Measurements from ENCODE around the gene FAM168B.

The FAM168B gene

GRCh38 chr2:131033786-131034121 is 59.5 kb downstream of the FAM168B start:
- DNase-seq (ENCODE audit: low read depth) = no peak
- TF ChIP-seq, protein P1, sequence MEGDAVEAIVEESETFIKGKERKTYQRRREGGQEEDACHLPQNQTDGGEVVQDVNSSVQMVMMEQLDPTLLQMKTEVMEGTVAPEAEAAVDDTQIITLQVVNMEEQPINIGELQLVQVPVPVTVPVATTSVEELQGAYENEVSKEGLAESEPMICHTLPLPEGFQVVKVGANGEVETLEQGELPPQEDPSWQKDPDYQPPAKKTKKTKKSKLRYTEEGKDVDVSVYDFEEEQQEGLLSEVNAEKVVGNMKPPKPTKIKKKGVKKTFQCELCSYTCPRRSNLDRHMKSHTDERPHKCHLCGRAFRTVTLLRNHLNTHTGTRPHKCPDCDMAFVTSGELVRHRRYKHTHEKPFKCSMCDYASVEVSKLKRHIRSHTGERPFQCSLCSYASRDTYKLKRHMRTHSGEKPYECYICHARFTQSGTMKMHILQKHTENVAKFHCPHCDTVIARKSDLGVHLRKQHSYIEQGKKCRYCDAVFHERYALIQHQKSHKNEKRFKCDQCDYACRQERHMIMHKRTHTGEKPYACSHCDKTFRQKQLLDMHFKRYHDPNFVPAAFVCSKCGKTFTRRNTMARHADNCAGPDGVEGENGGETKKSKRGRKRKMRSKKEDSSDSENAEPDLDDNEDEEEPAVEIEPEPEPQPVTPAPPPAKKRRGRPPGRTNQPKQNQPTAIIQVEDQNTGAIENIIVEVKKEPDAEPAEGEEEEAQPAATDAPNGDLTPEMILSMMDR (IDR thresholded peaks at IDR 0.05; ENCODE audit: control insufficient read depth, extremely low read depth, insufficient read depth) = no peak
- no peak overlapping the region for H3K4me3 ChIP-seq (ENCODE audit: low read depth, low read length)

DNA sequence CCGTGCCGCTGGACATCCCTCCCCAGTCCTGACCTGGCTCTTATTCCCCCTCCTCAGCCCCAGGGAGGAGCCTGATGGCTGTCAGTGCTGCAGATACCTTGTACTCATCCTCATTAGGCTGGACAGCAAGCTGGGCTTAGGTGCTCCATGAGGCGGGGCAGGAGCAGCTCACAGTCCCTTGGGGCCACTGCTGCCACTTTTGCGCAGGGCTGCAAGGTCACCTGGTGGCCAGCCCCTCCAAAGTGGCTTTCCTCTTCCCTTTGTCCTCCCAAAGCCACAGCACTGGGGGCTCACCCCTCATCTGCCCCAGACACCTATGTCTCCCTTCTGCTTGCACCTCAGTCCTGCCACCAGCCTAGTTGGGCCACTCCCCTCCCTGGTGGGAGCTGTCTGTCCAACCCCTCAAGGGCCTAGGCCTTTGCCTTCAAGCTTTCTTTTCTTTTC is 60.8 kb downstream of the FAM168B start:
- TF ChIP-seq, protein P1 (IDR thresholded peaks at IDR 0.05; ENCODE audit: control insufficient read depth, extremely low read depth, insufficient read depth) = no peak
- DNase-seq (ENCODE audit: low read depth) = no peak
- H3K4me3 ChIP-seq (ENCODE audit: low read depth, low read length) = no peak overlapping the region

GRCh38 chr2:131031875-131032274 is 61.4 kb downstream of the FAM168B start:
- TF ChIP-seq, protein P1 (IDR thresholded peaks at IDR 0.05; ENCODE audit: control insufficient read depth, extremely low read depth, insufficient read depth) = no peak
- no peak overlapping the region for H3K4me3 ChIP-seq (ENCODE audit: low read depth, low read length)
- no peak for DNase-seq (ENCODE audit: low read depth)

GRCh38 chr2:131031431-131031841 is 61.8 kb downstream of the FAM168B start:
- TF ChIP-seq, protein P1 (IDR thresholded peaks at IDR 0.05; ENCODE audit: control insufficient read depth, extremely low read depth, insufficient read depth) = no peak
- DNase-seq (ENCODE audit: low read depth) = no peak
- no peak overlapping the region for H3K4me3 ChIP-seq (ENCODE audit: low read depth, low read length)

- H3K4me3 ChIP-seq (ENCODE audit: low read depth, low read length) = no peak overlapping the region
- TF ChIP-seq, protein P1 (IDR thresholded peaks at IDR 0.05; ENCODE audit: control insufficient read depth, extremely low read depth, insufficient read depth) = no peak
- no peak for DNase-seq (ENCODE audit: low read depth)
Observed at GRCh38 chr2:131030478-131030971, 62.7 kb downstream of the FAM168B start.

DNA sequence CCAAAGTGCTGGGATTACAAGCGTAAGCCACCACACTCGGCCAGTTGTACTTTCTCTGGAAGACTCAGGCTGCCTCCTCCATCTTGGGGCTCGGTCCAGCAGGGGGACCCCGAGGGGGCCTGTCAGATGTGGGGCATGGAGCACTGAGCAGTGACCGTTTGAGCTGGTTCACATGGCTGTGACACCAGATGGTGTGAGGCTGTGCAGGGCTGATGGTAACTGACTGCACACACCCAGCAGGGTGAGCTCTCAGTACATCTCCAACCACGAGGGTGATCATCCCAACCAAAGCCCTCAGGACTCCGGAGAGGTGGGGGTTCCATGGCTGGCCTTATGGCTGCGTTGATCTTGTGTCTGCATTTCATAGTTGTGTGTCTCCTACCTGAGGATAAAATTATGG is 63.4 kb downstream of the FAM168B start:
- TF ChIP-seq, protein P1 (IDR thresholded peaks at IDR 0.05; ENCODE audit: control insufficient read depth, extremely low read depth, insufficient read depth) = no peak

More for the DNA sequence above, 63.4 kb downstream of the FAM168B start:
- no peak overlapping the region for H3K4me3 ChIP-seq (ENCODE audit: low read depth, low read length)
- DNase-seq (ENCODE audit: low read depth) = no peak

Data from LNCaP clone FGC (cell line).